Nephron progenitor cell (in vitro differentiated cells): Measurements from ENCODE around the gene WDR83.

Experiments used
- DNase-seq: peaks from one replicate; pipeline ENCODE4 v3.0.0; 2021
- H3K27ac Mint-ChIP-seq: 2 replicates; pipeline ENCODE4 v1.8.0; 2021; ENCODE audit warnings: mild to moderate bottlenecking, moderate library complexity, mixed read lengths
- H3K27me3 Mint-ChIP-seq: 2 replicates; pipeline ENCODE4 v1.8.0; 2021; ENCODE audit warnings: mild to moderate bottlenecking, low read depth, mixed read lengths; ENCODE audit not compliant: poor library complexity
- H3K36me3 Mint-ChIP-seq: 2 replicates; pipeline ENCODE4 v1.8.0; 2021; ENCODE audit warnings: low read depth, mixed read lengths
- H3K4me1 Mint-ChIP-seq: 2 replicates; pipeline ENCODE4 v1.8.0; 2021; ENCODE audit warnings: mixed read lengths
- H3K4me3 Mint-ChIP-seq: 2 replicates; pipeline ENCODE4 v1.8.0; 2021; ENCODE audit warnings: mild to moderate bottlenecking, moderate library complexity, mixed read lengths
- H3K9me3 Mint-ChIP-seq: 2 replicates; pipeline ENCODE4 v1.8.0; 2021; ENCODE audit warnings: mild to moderate bottlenecking, moderate library complexity, mixed read lengths
- TF ChIP-seq, protein P1 (sequence below): fragments of 200-600 bp; sonication (generic); IDR thresholded peaks from 2 replicates; pipeline ENCODE4 v1.5.0; 2021; ENCODE audit warnings: antibody characterized with exemption

Gene WDR83

DNA sequence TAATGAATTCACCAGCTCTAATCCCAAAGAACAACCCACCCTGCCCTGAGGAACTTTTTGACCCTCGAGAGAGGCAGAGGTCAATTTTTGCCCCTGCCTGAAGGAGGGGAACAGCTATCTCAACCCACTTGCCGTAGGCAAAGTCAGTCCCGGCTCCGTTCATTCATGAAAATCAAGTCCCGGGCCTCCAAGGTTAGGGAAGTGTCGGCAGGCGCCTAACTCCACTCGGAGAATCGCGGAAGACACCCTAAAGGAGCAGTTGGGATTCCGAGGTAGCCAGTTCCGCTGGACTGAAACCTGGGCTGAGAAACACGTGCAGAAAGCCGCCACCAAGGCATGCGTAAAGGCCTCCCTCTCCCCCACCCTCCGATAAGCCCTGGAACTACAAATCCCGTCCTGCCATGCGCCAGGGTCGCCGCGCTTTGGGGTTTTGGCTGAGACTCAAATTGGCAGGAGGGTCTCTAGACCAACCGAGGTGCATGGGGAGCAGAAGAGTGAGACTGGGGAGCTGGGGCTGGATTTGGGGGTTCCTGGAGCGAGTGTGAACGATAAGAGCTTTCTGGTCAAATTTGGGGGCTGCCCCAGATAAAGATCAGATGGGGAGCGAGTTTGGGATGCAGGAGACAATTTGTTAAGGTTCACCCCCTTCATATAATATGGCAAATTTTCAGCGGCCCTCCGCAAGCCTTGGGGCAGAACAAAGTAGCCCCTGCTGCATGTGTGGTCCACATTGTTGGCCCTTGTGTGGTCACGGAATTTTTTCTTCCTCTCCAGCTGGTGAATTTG, 57.2 kb downstream of the WDR83 start, which contains the start of gene TNPO2:
TSS of gene TNPO2 (minus strand) at position 292 of the 786 bp plus-strand sequence. CDS start 2,955 bp downstream, outside the sequence.
- Mint-ChIP-seq H3K27me3 (no peaks in the 10 kb centered on the region), H3K9me3 (no peaks in the 10 kb centered on the region), H3K4me3 (peak within 1 kb of the TSS; percentile 92), H3K4me1 (peaks cover 40% of the 10 kb centered on the region), H3K27ac (peak within 1 kb of the TSS; percentile 96), H3K36me3 (peaks cover 13% of the 10 kb centered on the region)
- TF ChIP-seq, protein P1, sequence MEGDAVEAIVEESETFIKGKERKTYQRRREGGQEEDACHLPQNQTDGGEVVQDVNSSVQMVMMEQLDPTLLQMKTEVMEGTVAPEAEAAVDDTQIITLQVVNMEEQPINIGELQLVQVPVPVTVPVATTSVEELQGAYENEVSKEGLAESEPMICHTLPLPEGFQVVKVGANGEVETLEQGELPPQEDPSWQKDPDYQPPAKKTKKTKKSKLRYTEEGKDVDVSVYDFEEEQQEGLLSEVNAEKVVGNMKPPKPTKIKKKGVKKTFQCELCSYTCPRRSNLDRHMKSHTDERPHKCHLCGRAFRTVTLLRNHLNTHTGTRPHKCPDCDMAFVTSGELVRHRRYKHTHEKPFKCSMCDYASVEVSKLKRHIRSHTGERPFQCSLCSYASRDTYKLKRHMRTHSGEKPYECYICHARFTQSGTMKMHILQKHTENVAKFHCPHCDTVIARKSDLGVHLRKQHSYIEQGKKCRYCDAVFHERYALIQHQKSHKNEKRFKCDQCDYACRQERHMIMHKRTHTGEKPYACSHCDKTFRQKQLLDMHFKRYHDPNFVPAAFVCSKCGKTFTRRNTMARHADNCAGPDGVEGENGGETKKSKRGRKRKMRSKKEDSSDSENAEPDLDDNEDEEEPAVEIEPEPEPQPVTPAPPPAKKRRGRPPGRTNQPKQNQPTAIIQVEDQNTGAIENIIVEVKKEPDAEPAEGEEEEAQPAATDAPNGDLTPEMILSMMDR = no peak
- DNase-seq = peak; percentile 79
